Measurements from ENCODE around the gene ZNF208. TPM values are rescaled to one million over a fixed set of nuclear protein-coding genes. Genes with fewer than 3 reads are reported as not detected.

ZNF208 gene
- total and polyA plus RNA-seq, 8 donors = 0.85 to 3.0 (median 2.0) TPM

- Histone ChIP-seq H3K36me3 (no peaks in the 10 kb centered on the region), H3K9me3 (peaks cover 0 to 88% of the 10 kb centered on the region in 2 donors), H3K27me3 (no peaks in the 10 kb centered on the region), H3K4me1 (no peaks in the 10 kb centered on the region), H3K27ac (no peak overlapping the region), H3K4me3 (no peak overlapping the region)
- ATAC-seq = no peak
- intact Hi-C loops (cut with DNase I) = no loop called here
- DNase-seq = no peak
- TF ChIP-seq CTCF (IDR thresholded peaks at IDR 0.05) = no peak
These were observed 88.5 kb downstream of the ZNF208 start for GRCh38 chr19:21922276-21922675.

GRCh38 chr19:21921691-21922180, 89.0 kb downstream of the ZNF208 start:
- H3K4me1 ChIP-seq = no peaks in the 10 kb centered on the region
- intact Hi-C loops (cut with DNase I) = no loop called here
- H3K36me3 ChIP-seq = no peaks in the 10 kb centered on the region
- H3K9me3 ChIP-seq = peaks cover 0 to 87% of the 10 kb centered on the region in 2 donors
- TF ChIP-seq CTCF (IDR thresholded peaks at IDR 0.05) = no peak
- DNase-seq = no peak
- ATAC-seq = no peak
- H3K27me3 ChIP-seq = no peaks in the 10 kb centered on the region
- no peak overlapping the region for H3K27ac ChIP-seq
- no peak overlapping the region for H3K4me3 ChIP-seq

GRCh38 chr19:21915411-21915810, 95.3 kb downstream of the ZNF208 start:
- DNase-seq (no peak), ATAC-seq (no peak)
- no peak overlapping the region for H3K27ac ChIP-seq
- no peak for TF ChIP-seq CTCF (IDR thresholded peaks at IDR 0.05)
- H3K27me3 ChIP-seq = no peaks in the 10 kb centered on the region
- intact Hi-C loops (cut with DNase I) = no loop called here
- no peak overlapping the region for H3K4me3 ChIP-seq
- peaks cover 0 to 76% of the 10 kb centered on the region in 2 donors for H3K9me3 ChIP-seq
- H3K4me1 ChIP-seq = no peaks in the 10 kb centered on the region
- H3K36me3 ChIP-seq = no peaks in the 10 kb centered on the region

- ATAC-seq = no peak
- no peak for TF ChIP-seq CTCF (IDR thresholded peaks at IDR 0.05)
- intact Hi-C loops (cut with DNase I) = no loop called here
These were observed 98.1 kb downstream of the ZNF208 start for GRCh38 chr19:21912654-21913053.

GRCh38 chr19:21910318-21910717, 100.4 kb downstream of the ZNF208 start:
- intact Hi-C loops (cut with DNase I) = no loop called here
- Histone ChIP-seq H3K4me1 (no peaks in the 10 kb centered on the region), H3K27ac (no peak overlapping the region), H3K9me3 (peaks cover 0 to 69% of the 10 kb centered on the region in 2 donors), H3K36me3 (no peaks in the 10 kb centered on the region), H3K27me3 (no peaks in the 10 kb centered on the region), H3K4me3 (no peak overlapping the region)
- no peak for TF ChIP-seq CTCF (IDR thresholded peaks at IDR 0.05)
- DNase-seq (no peak), ATAC-seq (no peak)

More at GRCh38 chr19:21912654-21913053, 98.1 kb downstream of the ZNF208 start:
- DNase-seq = no peak
- Histone ChIP-seq H3K4me1 (no peaks in the 10 kb centered on the region), H3K27ac (no peak overlapping the region), H3K36me3 (no peaks in the 10 kb centered on the region), H3K9me3 (peaks cover 0 to 72% of the 10 kb centered on the region in 2 donors), H3K27me3 (no peaks in the 10 kb centered on the region), H3K4me3 (no peak overlapping the region)
